WTC11 (cell line): ENCODE data around the gene ADH1C. TPM values are rescaled to one million over a fixed set of nuclear protein-coding genes. Genes with fewer than 3 reads are reported as not detected.

ENCODE experiments used
- ATAC-seq: fragments of 200-7000 bp; cut with Tn5 transposase; 2 replicates; pipeline ENCODE4 v1.10.0; 2021; ENCODE audit warnings: mild to moderate bottlenecking, moderate library complexity
- CTCF ChIA-PET: fragments of 300-600 bp; sonication (Branson Sonifier 250); formaldehyde crosslinking; loops from one replicate; lab custom pipeline; 2021; ENCODE audit warnings: antibody characterized with exemption; lab: Charles Lee
- POLR2A ChIA-PET: fragments of 350-600 bp; sonication (Branson Sonifier 250); formaldehyde crosslinking; loops from one replicate; lab custom pipeline; 2021; ENCODE audit warnings: antibody characterized with exemption; lab: Charles Lee
- DNase-seq: peaks from one replicate; pipeline ENCODE4 v3.0.0; 2021; ENCODE audit warnings: low spot score
- H3K27ac Mint-ChIP-seq: 2 replicates; pipeline ENCODE4 v1.8.0; 2021; ENCODE audit warnings: mixed read lengths
- H3K27me3 Mint-ChIP-seq: 2 replicates; pipeline ENCODE4 v1.8.0; 2021; ENCODE audit warnings: low read depth, mild to moderate bottlenecking, moderate library complexity, mixed read lengths
- H3K36me3 Mint-ChIP-seq: 2 replicates; pipeline ENCODE4 v1.8.0; 2021; ENCODE audit warnings: mixed read lengths
- H3K4me1 Mint-ChIP-seq: 2 replicates; pipeline ENCODE4 v1.8.0; 2022; ENCODE audit warnings: mixed read lengths
- H3K4me3 Mint-ChIP-seq: 2 replicates; pipeline ENCODE4 v1.8.0; 2021; ENCODE audit warnings: mild to moderate bottlenecking, moderate library complexity, mixed read lengths
- H3K9me3 Mint-ChIP-seq: 2 replicates; pipeline ENCODE4 v1.8.0; 2021; ENCODE audit warnings: mixed read lengths
- ESRRA ChIP-seq: sonication (generic); formaldehyde crosslinking; IDR thresholded peaks from 2 replicates; pipeline ENCODE4 v1.8.1; 2022; ENCODE audit warnings: mild to moderate bottlenecking, missing genetic modification reagents, borderline replicate concordance
- ETV6 ChIP-seq: sonication (generic); formaldehyde crosslinking; IDR thresholded peaks from 2 replicates; pipeline ENCODE4 v1.8.1; 2022; ENCODE audit warnings: mild to moderate bottlenecking, missing genetic modification reagents
- FOXP1 ChIP-seq: sonication (generic); formaldehyde crosslinking; IDR thresholded peaks from 2 replicates; pipeline ENCODE4 v1.8.0; 2022; ENCODE audit warnings: missing genetic modification reagents, mild to moderate bottlenecking, moderate library complexity, borderline replicate concordance
- GABPB1 ChIP-seq: sonication (generic); formaldehyde crosslinking; IDR thresholded peaks from 2 replicates; pipeline ENCODE4 v1.8.1; 2023; ENCODE audit warnings: mild to moderate bottlenecking, missing genetic modification reagents
- GRHL2 ChIP-seq: fragments of 250-450 bp; sonication (Bioruptor Pico); IDR thresholded peaks from 2 replicates; pipeline ENCODE4 v1.8.0; 2022; ENCODE audit warnings: mild to moderate bottlenecking, moderate library complexity; ENCODE audit not compliant: insufficient replicate concordance, severe bottlenecking
- GTF2I ChIP-seq: fragments of 250-450 bp; sonication (Bioruptor Pico); conservative IDR thresholded peaks from 2 replicates; pipeline ENCODE4 v1.4.0; 2021; ENCODE audit warnings: mild to moderate bottlenecking
- IRF2 ChIP-seq: sonication (generic); formaldehyde crosslinking; IDR thresholded peaks from 2 replicates; pipeline ENCODE4 v1.8.0; 2022; ENCODE audit warnings: low read depth, missing genetic modification reagents, borderline replicate concordance
- MXD4 ChIP-seq: fragments of 250-450 bp; sonication (Bioruptor Pico); IDR thresholded peaks from 2 replicates; pipeline ENCODE4 v1.8.0; 2021; ENCODE audit warnings: mild to moderate bottlenecking, moderate library complexity, borderline replicate concordance
- NFYB ChIP-seq: sonication (generic); formaldehyde crosslinking; conservative IDR thresholded peaks from 2 replicates; pipeline ENCODE4 v1.8.0; 2022; ENCODE audit warnings: low read depth, missing genetic modification reagents
- NR3C1 ChIP-seq: sonication (generic); formaldehyde crosslinking; conservative IDR thresholded peaks from 2 replicates; pipeline ENCODE4 v1.8.1; 2023; ENCODE audit warnings: low read depth, mild to moderate bottlenecking, missing genetic modification reagents
- RORB ChIP-seq: fragments of 250-450 bp; sonication (Bioruptor Pico); IDR thresholded peaks from 2 replicates; pipeline ENCODE4 v1.9.0; 2021; ENCODE audit warnings: mild to moderate bottlenecking
- SMAD3 ChIP-seq: sonication (generic); formaldehyde crosslinking; IDR thresholded peaks from 2 replicates; pipeline ENCODE4 v1.8.0; 2022; ENCODE audit warnings: missing genetic modification reagents, mild to moderate bottlenecking, borderline replicate concordance
- ZBTB21 ChIP-seq: sonication (generic); formaldehyde crosslinking; IDR thresholded peaks from 2 replicates; pipeline ENCODE4 v1.8.1; 2023; ENCODE audit warnings: mild to moderate bottlenecking, missing genetic modification reagents, borderline replicate concordance
- ZNF121 ChIP-seq: sonication (generic); formaldehyde crosslinking; IDR thresholded peaks from 2 replicates; pipeline ENCODE4 v1.8.0; 2023; ENCODE audit warnings: missing genetic modification reagents
- ZNF138 ChIP-seq: sonication (generic); formaldehyde crosslinking; conservative IDR thresholded peaks from 2 replicates; pipeline ENCODE4 v1.8.1; 2022; ENCODE audit warnings: mild to moderate bottlenecking, moderate library complexity, missing genetic modification reagents
- ZNF396 ChIP-seq: fragments of 250-450 bp; sonication (Bioruptor Pico); IDR thresholded peaks from 2 replicates; pipeline ENCODE4 v1.8.0; 2021; ENCODE audit warnings: mild to moderate bottlenecking, moderate library complexity, borderline replicate concordance
- ZNF423 ChIP-seq: fragments of 250-450 bp; sonication (Bioruptor Pico); IDR thresholded peaks from 2 replicates; pipeline ENCODE4 v2.1.2; 2022; ENCODE audit warnings: mild to moderate bottlenecking, moderate library complexity
- total RNA-seq: library from RNA; stranded (reverse); gene quantifications from 3 replicates; pipeline ENCODE4 v1.2.3, GENCODE V29; 2021
- TF ChIP-seq, protein P1 (sequence below): fragments of 200-600 bp; IDR thresholded peaks from 2 replicates; pipeline ENCODE4 v1.8.0; 2022; ENCODE audit warnings: antibody characterized with exemption
- TF ChIP-seq, protein P2 (sequence below): sonication (generic); formaldehyde crosslinking; IDR thresholded peaks from 2 replicates; pipeline ENCODE4 v1.8.1; 2022; ENCODE audit warnings: mild to moderate bottlenecking, moderate library complexity, missing genetic modification reagents
- TF ChIP-seq, protein P3 (sequence below): sonication (generic); formaldehyde crosslinking; IDR thresholded peaks from 2 replicates; pipeline ENCODE4 v1.8.1; 2022; ENCODE audit warnings: low read depth, mild to moderate bottlenecking, moderate library complexity, missing genetic modification reagents, borderline replicate concordance
- TF ChIP-seq, protein P4 (sequence below): fragments of 250-450 bp; sonication (Bioruptor Pico); IDR thresholded peaks from 2 replicates; pipeline ENCODE4 v1.8.0; 2021; ENCODE audit warnings: mild to moderate bottlenecking
- TF ChIP-seq, protein P5 (sequence below): fragments of 250-450 bp; sonication (Bioruptor Pico); IDR thresholded peaks from 2 replicates; pipeline ENCODE4 v1.9.0; 2021; ENCODE audit warnings: mild to moderate bottlenecking
- TF ChIP-seq, protein P6 (sequence below): sonication (generic); formaldehyde crosslinking; IDR thresholded peaks from 2 replicates; pipeline ENCODE4 v1.8.0; 2023; ENCODE audit warnings: missing genetic modification reagents, mild to moderate bottlenecking, borderline replicate concordance

The ADH1C gene
- total RNA-seq, 1 experiment from 2014 or later: 0.22 TPM

DNA sequence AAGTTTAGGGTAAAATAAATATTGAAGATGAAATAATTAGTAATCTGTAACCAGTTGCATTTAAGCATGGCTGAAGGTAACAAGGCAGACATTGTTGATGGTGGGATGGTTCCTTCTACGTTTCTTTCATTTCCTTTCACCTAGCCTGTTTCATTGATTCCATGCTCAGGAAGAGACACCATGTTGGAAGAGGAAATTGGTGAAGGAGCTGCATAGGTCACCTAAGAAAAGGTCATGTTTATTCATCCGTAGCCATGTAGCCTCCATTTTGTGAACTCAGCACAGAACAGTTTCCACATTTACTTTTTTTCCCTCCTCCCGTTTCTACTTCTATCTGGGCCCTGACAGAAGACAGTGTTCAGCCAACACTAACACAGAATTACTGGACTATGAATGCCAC, 35.2 kb downstream of the ADH1C start:
- POLR2A ChIA-PET: no interaction called here
- no peak overlapping the region for H3K4me3 Mint-ChIP-seq
- no peak for ATAC-seq
- no peak for DNase-seq
- peaks cover 15% of the 10 kb centered on the region for H3K4me1 Mint-ChIP-seq
- H3K27me3 Mint-ChIP-seq: no peaks in the 10 kb centered on the region
- no peaks in the 10 kb centered on the region for H3K36me3 Mint-ChIP-seq
- no peak overlapping the region for H3K27ac Mint-ChIP-seq
- H3K9me3 Mint-ChIP-seq: no peaks in the 10 kb centered on the region
- TF ChIP-seq RORB (no peak), ZNF396 (CRISPR knock-in tag) (no peak), NFYB (no peak), ESRRA (CRISPR knock-in tag) (no peak), ZBTB21 (no peak), ZNF138 (CRISPR knock-in tag) (no peak), ETV6 (CRISPR knock-in tag) (no peak), GRHL2 (no peak)
- TF ChIP-seq, protein P1, sequence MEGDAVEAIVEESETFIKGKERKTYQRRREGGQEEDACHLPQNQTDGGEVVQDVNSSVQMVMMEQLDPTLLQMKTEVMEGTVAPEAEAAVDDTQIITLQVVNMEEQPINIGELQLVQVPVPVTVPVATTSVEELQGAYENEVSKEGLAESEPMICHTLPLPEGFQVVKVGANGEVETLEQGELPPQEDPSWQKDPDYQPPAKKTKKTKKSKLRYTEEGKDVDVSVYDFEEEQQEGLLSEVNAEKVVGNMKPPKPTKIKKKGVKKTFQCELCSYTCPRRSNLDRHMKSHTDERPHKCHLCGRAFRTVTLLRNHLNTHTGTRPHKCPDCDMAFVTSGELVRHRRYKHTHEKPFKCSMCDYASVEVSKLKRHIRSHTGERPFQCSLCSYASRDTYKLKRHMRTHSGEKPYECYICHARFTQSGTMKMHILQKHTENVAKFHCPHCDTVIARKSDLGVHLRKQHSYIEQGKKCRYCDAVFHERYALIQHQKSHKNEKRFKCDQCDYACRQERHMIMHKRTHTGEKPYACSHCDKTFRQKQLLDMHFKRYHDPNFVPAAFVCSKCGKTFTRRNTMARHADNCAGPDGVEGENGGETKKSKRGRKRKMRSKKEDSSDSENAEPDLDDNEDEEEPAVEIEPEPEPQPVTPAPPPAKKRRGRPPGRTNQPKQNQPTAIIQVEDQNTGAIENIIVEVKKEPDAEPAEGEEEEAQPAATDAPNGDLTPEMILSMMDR: no peak
- TF ChIP-seq, protein P2, sequence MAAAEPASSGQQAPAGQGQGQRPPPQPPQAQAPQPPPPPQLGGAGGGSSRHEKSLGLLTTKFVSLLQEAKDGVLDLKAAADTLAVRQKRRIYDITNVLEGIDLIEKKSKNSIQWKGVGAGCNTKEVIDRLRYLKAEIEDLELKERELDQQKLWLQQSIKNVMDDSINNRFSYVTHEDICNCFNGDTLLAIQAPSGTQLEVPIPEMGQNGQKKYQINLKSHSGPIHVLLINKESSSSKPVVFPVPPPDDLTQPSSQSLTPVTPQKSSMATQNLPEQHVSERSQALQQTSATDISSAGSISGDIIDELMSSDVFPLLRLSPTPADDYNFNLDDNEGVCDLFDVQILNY (CRISPR knock-in tag): no peak
- TF ChIP-seq, protein P3, sequence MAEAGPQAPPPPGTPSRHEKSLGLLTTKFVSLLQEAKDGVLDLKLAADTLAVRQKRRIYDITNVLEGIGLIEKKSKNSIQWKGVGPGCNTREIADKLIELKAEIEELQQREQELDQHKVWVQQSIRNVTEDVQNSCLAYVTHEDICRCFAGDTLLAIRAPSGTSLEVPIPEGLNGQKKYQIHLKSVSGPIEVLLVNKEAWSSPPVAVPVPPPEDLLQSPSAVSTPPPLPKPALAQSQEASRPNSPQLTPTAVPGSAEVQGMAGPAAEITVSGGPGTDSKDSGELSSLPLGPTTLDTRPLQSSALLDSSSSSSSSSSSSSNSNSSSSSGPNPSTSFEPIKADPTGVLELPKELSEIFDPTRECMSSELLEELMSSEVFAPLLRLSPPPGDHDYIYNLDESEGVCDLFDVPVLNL: no peak
- TF ChIP-seq, protein P4, sequence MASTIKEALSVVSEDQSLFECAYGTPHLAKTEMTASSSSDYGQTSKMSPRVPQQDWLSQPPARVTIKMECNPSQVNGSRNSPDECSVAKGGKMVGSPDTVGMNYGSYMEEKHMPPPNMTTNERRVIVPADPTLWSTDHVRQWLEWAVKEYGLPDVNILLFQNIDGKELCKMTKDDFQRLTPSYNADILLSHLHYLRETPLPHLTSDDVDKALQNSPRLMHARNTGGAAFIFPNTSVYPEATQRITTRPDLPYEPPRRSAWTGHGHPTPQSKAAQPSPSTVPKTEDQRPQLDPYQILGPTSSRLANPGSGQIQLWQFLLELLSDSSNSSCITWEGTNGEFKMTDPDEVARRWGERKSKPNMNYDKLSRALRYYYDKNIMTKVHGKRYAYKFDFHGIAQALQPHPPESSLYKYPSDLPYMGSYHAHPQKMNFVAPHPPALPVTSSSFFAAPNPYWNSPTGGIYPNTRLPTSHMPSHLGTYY (CRISPR knock-in tag): no peak
- TF ChIP-seq, all 79 proteins: peak for 0
- CTCF ChIA-PET: no interaction called here

DNA sequence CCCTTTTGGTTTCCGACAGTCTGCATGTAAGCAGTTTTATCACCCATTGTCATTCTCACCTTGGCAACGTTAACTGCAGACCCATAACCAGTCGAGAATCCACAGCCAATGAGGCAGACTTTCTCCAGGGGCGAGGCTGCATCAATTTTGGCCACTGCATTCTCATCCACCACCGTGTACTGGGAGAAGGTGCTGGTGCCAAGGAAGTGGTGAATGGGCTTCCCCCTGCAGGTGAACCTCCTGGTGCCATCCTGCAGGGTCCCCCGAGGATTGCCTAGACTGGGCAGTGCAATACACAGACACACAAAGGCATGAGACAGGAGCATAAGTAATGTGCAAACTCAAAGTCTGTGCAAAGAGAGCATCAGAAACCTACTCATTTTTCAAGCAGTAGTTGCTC, 36.7 kb downstream of the ADH1C start:
- H3K4me1 Mint-ChIP-seq: peaks cover 8% of the 10 kb centered on the region
- H3K27ac Mint-ChIP-seq: no peak overlapping the region
- no peaks in the 10 kb centered on the region for H3K9me3 Mint-ChIP-seq
- POLR2A ChIA-PET: no interaction called here
- H3K36me3 Mint-ChIP-seq: no peaks in the 10 kb centered on the region
- DNase-seq: no peak
- peak; percentile 86 for ATAC-seq
- H3K27me3 Mint-ChIP-seq: no peaks in the 10 kb centered on the region
- no peak overlapping the region for H3K4me3 Mint-ChIP-seq
- no peak for TF ChIP-seq SMAD3 (CRISPR knock-in tag)
- TF ChIP-seq, all 79 proteins: peak for 0
- CTCF ChIA-PET: no interaction called here

DNA sequence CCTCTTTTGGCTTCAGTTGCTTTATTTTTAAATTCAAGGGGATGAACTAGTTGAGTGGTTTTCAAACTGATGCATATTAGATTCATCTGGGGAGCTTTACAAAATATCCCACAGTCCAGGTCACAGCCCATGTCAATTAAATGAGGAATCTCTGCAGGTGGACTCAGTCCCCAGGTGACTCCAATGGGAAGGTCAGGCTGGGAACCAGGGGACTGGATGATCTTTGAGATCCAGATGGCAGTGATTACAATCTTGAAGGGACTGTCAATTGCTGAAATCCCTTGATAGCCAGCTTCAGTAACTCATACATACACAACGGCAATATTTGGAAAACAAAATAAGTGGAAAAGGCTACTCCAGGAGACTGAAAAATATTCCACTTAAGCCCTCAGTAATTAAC, 38.3 kb downstream of the ADH1C start:
- ATAC-seq: no peak
- TF ChIP-seq MXD4 (CRISPR knock-in tag): no peak
- TF ChIP-seq GRHL2: no peak
- TF ChIP-seq RORB: no peak
- TF ChIP-seq NR3C1 (CRISPR knock-in tag): no peak
- TF ChIP-seq ZNF423: no peak
- TF ChIP-seq FOXP1 (CRISPR knock-in tag): no peak
- TF ChIP-seq, protein P5, sequence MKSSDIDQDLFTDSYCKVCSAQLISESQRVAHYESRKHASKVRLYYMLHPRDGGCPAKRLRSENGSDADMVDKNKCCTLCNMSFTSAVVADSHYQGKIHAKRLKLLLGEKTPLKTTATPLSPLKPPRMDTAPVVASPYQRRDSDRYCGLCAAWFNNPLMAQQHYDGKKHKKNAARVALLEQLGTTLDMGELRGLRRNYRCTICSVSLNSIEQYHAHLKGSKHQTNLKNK: no peak
- TF ChIP-seq, protein P2 (CRISPR knock-in tag): no peak
- no peak for TF ChIP-seq ZNF138 (CRISPR knock-in tag)
- no peak for TF ChIP-seq ZNF121 (CRISPR knock-in tag)
- TF ChIP-seq GTF2I (CRISPR knock-in tag): no peak
- no peak for TF ChIP-seq GABPB1 (CRISPR knock-in tag)
- TF ChIP-seq IRF2: no peak
- TF ChIP-seq, protein P6, sequence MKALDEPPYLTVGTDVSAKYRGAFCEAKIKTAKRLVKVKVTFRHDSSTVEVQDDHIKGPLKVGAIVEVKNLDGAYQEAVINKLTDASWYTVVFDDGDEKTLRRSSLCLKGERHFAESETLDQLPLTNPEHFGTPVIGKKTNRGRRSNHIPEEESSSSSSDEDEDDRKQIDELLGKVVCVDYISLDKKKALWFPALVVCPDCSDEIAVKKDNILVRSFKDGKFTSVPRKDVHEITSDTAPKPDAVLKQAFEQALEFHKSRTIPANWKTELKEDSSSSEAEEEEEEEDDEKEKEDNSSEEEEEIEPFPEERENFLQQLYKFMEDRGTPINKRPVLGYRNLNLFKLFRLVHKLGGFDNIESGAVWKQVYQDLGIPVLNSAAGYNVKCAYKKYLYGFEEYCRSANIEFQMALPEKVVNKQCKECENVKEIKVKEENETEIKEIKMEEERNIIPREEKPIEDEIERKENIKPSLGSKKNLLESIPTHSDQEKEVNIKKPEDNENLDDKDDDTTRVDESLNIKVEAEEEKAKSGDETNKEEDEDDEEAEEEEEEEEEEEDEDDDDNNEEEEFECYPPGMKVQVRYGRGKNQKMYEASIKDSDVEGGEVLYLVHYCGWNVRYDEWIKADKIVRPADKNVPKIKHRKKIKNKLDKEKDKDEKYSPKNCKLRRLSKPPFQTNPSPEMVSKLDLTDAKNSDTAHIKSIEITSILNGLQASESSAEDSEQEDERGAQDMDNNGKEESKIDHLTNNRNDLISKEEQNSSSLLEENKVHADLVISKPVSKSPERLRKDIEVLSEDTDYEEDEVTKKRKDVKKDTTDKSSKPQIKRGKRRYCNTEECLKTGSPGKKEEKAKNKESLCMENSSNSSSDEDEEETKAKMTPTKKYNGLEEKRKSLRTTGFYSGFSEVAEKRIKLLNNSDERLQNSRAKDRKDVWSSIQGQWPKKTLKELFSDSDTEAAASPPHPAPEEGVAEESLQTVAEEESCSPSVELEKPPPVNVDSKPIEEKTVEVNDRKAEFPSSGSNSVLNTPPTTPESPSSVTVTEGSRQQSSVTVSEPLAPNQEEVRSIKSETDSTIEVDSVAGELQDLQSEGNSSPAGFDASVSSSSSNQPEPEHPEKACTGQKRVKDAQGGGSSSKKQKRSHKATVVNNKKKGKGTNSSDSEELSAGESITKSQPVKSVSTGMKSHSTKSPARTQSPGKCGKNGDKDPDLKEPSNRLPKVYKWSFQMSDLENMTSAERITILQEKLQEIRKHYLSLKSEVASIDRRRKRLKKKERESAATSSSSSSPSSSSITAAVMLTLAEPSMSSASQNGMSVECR (CRISPR knock-in tag): no peak
- TF ChIP-seq, all 79 proteins: peak for 0
- POLR2A ChIA-PET: no interaction called here
- DNase-seq: no peak
- CTCF ChIA-PET: no interaction called here
- Mint-ChIP-seq H3K27ac (no peak overlapping the region), H3K27me3 (no peaks in the 10 kb centered on the region), H3K4me1 (peaks cover 23% of the 10 kb centered on the region), H3K9me3 (no peaks in the 10 kb centered on the region), H3K36me3 (no peaks in the 10 kb centered on the region), H3K4me3 (no peak overlapping the region)
